NCI-H1048 (cell line): ENCODE measurements around the gene PASK.

Source experiments
- DNase-seq: peaks from one replicate; lab custom pipeline; 2025; lab: John Stamatoyannopoulos, UW

The PASK gene

GRCh38 chr2:241180495-241180894, 31.2 kb upstream of the PASK start:
- no peak for DNase-seq

GRCh38 chr2:241179899-241180298, 30.6 kb upstream of the PASK start:
- DNase-seq, result no peak

- no peak for DNase-seq
Observed at GRCh38 chr2:241178961-241179360, 29.7 kb upstream of the PASK start.

GRCh38 chr2:241177526-241178334, 28.5 kb upstream of the PASK start:
- no peak for DNase-seq

GRCh38 chr2:241173557-241173956, 24.3 kb upstream of the PASK start:
- no peak for DNase-seq

- no peak for DNase-seq
Observed at GRCh38 chr2:241168366-241168765, 19.1 kb upstream of the PASK start.

- no peak for DNase-seq
Observed at GRCh38 chr2:241163601-241164118, 14.4 kb upstream of the PASK start.

GRCh38 chr2:241161646-241162281, 12.5 kb upstream of the PASK start:
- DNase-seq, result no peak

- no peak for DNase-seq
Observed at GRCh38 chr2:241160318-241160717, 11.0 kb upstream of the PASK start.

GRCh38 chr2:241159116-241159515, 9.8 kb upstream of the PASK start:
- no peak for DNase-seq

GRCh38 chr2:241158546-241158900, 9.3 kb upstream of the PASK start:
- DNase-seq, result no peak

GRCh38 chr2:241157841-241158545, 8.7 kb upstream of the PASK start:
- DNase-seq, result no peak

- no peak for DNase-seq
Observed at GRCh38 chr2:241156971-241157441, 7.7 kb upstream of the PASK start.

- no peak for DNase-seq
Observed at GRCh38 chr2:241155936-241156335, 6.7 kb upstream of the PASK start.

GRCh38 chr2:241154915-241155314, 5.6 kb upstream of the PASK start:
- no peak for DNase-seq

- no peak for DNase-seq
Observed at GRCh38 chr2:241153616-241154015, 4.3 kb upstream of the PASK start.

GRCh38 chr2:241151934-241152660, 2.8 kb upstream of the PASK start:
- no peak for DNase-seq

- DNase-seq, result no peak
Observed at GRCh38 chr2:241150660-241151530, 1.6 kb upstream of the PASK start.

GRCh38 chr2:241149925-241150659, 820 bp upstream of the PASK start, which contains the start of gene PPP1R7:
PPP1R7 (plus strand) TSS chr2:241150467; CDS start chr2:241150496, 29 bp downstream.
- DNase-seq, result peak; percentile 91

- DNase-seq, result no peak
Observed at GRCh38 chr2:241149675-241149924, 328 bp upstream of the PASK start.

GRCh38 chr2:241148239-241148638, 1.0 kb downstream of the PASK start:
- no peak for DNase-seq
